Breast epithelium (tissue), 4 donors: ENCODE results near the gene DTNB. TPM values are rescaled to one million over a fixed set of nuclear protein-coding genes. Genes with fewer than 3 reads are reported as not detected.

Experiments used
- DNase-seq, 2 donors: peaks; one replicate each; pipeline ENCODE4 v3.0.0-alpha.2; 2019; ENCODE audit warnings: low spot score in 2 of 2
- H3K27ac ChIP-seq, 2 donors: fragments of 200-600 bp; sonication (generic) in 1 of 2; one replicate each; pipeline ENCODE4 v1.5.1; 2016 to 2019; ENCODE audit warnings: mild to moderate bottlenecking in 1 of 2
- H3K27me3 ChIP-seq, 2 donors: fragments of 200-600 bp; sonication (generic) in 1 of 2; one replicate each; pipeline versions ENCODE4 v1.5.1 to v1.6.0; 2017 to 2019; ENCODE audit warnings: control low read depth in 1 of 2, mild to moderate bottlenecking in 1 of 2
- H3K36me3 ChIP-seq: fragments of 200-600 bp; one replicate; pipeline ENCODE4 v1.5.1; 2019
- H3K4me1 ChIP-seq, 2 donors: fragments of 200-600 bp; sonication (generic); one replicate each; pipeline ENCODE4 v1.5.1; 2016 to 2019; ENCODE audit warnings: control low read depth in 1 of 2
- H3K4me3 ChIP-seq, 3 donors: fragments of 200-600 bp; sonication (generic); 1 replicate in 2 of 3; 2 replicates in 1 of 3; pipeline ENCODE4 v1.5.1; 2016 to 2019; ENCODE audit warnings: mild to moderate bottlenecking in 3 of 3, moderate library complexity in 2 of 3
- H3K9me3 ChIP-seq, 2 donors: fragments of 200-600 bp; sonication (generic) in 1 of 2; one replicate each; pipeline ENCODE4 v1.5.1; 2016 to 2019; ENCODE audit warnings: control low read depth in 1 of 2
- POLR2A ChIP-seq: fragments of 450-650 bp; IDR thresholded peaks from one replicate; pipeline ENCODE4 v1.6.1; 2016; ENCODE audit warnings: antibody characterized with exemption, mild to moderate bottlenecking, moderate library complexity
- POLR2AphosphoS5 ChIP-seq, 3 donors: sonication (generic); formaldehyde crosslinking; IDR thresholded peaks; one replicate each; pipeline ENCODE4 v1.6.1; 2017; ENCODE audit warnings: antibody characterized with exemption in 3 of 3
- intact Hi-C: fragments of 100-400 bp; cut with DNase I; formaldehyde crosslinking; loops from one replicate; pipeline ENCODE4 v1.15.1; 2023; ENCODE audit warnings: low total_unique reads
- total RNA-seq, 3 donors: library from RNA; depleted of rRNA; stranded (reverse); fragments of >200 nt; gene quantifications; one replicate each; pipeline ENCODE4 v1.1.0, GENCODE V29; 2016
- TF ChIP-seq, protein P1 (sequence below), 3 donors: fragments of 450-650 bp; IDR thresholded peaks; one replicate each; pipeline ENCODE4 v1.5.1; 2016 to 2017; ENCODE audit warnings: antibody characterized with exemption in 3 of 3, mild to moderate bottlenecking in 3 of 3, moderate library complexity in 3 of 3

DTNB gene
- total RNA-seq, 3 donors from 2014 or later, result 7.8 to 63.4 (median 44.9) TPM

DNA sequence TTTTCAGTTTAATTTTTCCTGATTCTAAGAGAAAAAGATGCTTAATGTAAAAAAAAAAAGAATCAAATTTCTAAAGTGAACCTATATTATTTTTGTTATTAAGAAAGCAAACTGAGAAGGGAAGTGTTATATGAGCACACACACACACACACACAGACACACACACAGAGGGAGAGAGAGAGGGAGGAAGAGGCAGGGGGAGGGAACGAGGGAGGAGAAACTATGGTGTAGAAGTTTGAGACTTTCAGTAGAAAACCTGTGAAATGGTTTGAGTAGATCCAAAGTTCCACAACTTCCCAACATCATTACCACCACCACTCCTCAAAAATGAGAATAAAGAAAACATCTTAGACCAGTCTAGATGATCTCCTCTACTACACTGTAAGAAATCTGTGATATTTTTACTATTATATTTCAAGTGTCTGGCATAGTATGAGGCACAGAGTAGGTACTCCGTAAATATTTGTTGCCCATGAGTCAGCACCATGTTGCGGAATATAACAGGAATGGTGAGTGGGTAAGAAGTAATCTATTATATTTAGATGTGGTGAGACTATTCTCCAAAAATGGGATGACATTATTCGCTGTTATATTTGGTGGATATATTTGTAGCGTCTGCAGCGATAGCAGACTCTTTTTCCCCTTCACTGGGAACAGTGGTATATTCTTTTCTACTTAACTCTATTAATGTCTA, 182.2 kb downstream of the DTNB start:
- H3K4me3 ChIP-seq, result no peak overlapping the region
- no peak overlapping the region for H3K27ac ChIP-seq
- no peaks in the 10 kb centered on the region for H3K36me3 ChIP-seq

DNA sequence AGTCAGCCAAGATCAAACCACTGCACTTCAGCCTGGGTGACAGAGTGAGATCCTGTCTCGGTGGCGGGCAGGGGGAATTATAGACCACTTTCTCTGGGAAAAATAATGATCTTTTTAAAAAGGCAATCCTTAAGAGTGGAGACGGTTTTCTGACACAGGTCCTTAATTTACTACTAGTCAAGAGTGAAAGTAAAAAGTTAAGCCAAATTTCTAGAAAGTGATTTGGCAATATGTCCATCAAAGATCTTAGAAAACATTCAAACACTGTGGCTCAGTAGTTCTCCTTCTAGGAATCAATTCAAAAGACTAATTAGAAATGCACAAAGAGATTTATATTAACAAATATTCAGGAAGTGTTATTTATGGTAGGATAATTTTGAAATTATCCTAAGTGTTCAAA, 183.2 kb downstream of the DTNB start:
- intact Hi-C loops, result no loop called here
- no peak for DNase-seq
- no peaks in the 10 kb centered on the region for H3K9me3 ChIP-seq

More for the DNA sequence above, 182.2 kb downstream of the DTNB start:
- TF ChIP-seq POLR2AphosphoS5 (IDR thresholded peaks at IDR 0.05) (no peak), POLR2A (no peak)
- TF ChIP-seq, protein P1, sequence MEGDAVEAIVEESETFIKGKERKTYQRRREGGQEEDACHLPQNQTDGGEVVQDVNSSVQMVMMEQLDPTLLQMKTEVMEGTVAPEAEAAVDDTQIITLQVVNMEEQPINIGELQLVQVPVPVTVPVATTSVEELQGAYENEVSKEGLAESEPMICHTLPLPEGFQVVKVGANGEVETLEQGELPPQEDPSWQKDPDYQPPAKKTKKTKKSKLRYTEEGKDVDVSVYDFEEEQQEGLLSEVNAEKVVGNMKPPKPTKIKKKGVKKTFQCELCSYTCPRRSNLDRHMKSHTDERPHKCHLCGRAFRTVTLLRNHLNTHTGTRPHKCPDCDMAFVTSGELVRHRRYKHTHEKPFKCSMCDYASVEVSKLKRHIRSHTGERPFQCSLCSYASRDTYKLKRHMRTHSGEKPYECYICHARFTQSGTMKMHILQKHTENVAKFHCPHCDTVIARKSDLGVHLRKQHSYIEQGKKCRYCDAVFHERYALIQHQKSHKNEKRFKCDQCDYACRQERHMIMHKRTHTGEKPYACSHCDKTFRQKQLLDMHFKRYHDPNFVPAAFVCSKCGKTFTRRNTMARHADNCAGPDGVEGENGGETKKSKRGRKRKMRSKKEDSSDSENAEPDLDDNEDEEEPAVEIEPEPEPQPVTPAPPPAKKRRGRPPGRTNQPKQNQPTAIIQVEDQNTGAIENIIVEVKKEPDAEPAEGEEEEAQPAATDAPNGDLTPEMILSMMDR (IDR thresholded peaks at IDR 0.05), result no peak
- Histone ChIP-seq H3K4me1 (no peaks in the 10 kb centered on the region), H3K9me3 (no peaks in the 10 kb centered on the region), H3K27me3 (no peaks in the 10 kb centered on the region)
- intact Hi-C loops, result no loop called here
- DNase-seq, result no peak

DNA sequence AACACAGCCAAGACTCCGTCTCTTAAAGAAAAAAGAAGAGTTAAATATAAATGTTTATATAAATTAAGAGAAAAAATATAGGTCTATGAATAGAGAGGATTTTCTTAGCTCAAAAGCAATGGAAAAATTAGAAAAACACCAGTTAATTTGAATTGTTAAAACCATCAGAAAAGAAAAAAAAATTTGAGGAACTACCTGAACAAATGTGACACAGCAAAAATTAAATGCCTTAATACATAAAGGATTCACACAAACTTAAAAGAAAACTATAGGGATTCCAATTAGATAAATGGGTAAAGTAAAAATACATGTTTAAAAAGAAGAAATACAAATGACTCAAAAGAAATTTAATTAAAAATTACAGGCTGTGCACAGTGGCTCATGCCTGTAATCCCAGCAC, 183.7 kb downstream of the DTNB start:
- no peak overlapping the region for H3K4me3 ChIP-seq
- no peaks in the 10 kb centered on the region for H3K27me3 ChIP-seq
- intact Hi-C loops, result no loop called here
- no peaks in the 10 kb centered on the region for H3K36me3 ChIP-seq
- no peak for DNase-seq
- no peaks in the 10 kb centered on the region for H3K4me1 ChIP-seq
- TF ChIP-seq, protein P1 (IDR thresholded peaks at IDR 0.05), result no peak
- TF ChIP-seq POLR2A, result no peak
- no peak for TF ChIP-seq POLR2AphosphoS5 (IDR thresholded peaks at IDR 0.05)
- no peaks in the 10 kb centered on the region for H3K9me3 ChIP-seq
- H3K27ac ChIP-seq, result no peak overlapping the region

More for the DNA sequence above, 183.2 kb downstream of the DTNB start:
- Histone ChIP-seq H3K4me1 (no peaks in the 10 kb centered on the region), H3K36me3 (no peaks in the 10 kb centered on the region), H3K27ac (no peak overlapping the region), H3K4me3 (no peak overlapping the region), H3K27me3 (no peaks in the 10 kb centered on the region)
- no peak for TF ChIP-seq POLR2A
- no peak for TF ChIP-seq POLR2AphosphoS5 (IDR thresholded peaks at IDR 0.05)
- TF ChIP-seq, protein P1 (IDR thresholded peaks at IDR 0.05), result no peak

DNA sequence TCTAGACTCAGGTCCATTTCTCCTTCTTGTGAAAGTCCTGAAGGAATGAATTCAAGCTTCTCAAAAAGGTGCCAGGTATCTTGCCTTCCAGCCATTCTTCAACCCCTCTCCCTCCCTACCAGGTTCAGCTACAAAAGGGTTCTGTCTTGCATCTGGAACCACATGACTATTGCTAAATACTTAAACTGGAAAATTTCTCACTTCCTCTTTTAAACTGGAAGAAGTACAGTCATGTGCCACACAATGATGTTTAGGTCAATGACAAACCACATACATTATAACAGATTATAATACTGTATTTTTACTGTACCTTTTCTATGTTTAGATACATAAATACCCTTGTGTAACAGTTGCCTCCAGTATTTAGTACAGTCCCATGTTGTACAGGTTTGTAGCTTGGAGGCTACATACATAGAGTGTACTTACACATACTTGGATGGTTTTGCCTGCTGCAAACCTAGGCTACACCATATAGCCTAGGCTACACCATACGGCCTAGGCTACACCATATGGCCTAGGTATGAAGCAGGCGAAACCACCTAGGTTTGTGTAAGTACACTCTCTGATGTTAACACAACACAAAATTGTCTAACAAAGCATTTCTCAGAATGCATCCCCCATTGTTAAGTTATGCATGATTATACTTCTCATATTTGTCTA, 189.6 kb downstream of the DTNB start:
- no peak for DNase-seq
- H3K4me3 ChIP-seq, result no peak overlapping the region
- H3K4me1 ChIP-seq, result peaks cover 0 to 11% of the 10 kb centered on the region in 2 donors
- H3K27me3 ChIP-seq, result no peaks in the 10 kb centered on the region
- TF ChIP-seq, protein P1 (IDR thresholded peaks at IDR 0.05), result no peak
- TF ChIP-seq POLR2A (no peak), POLR2AphosphoS5 (IDR thresholded peaks at IDR 0.05) (no peak)
- H3K27ac ChIP-seq, result peak overlapping the region in 1 of 2 donors; percentile 42
- no peaks in the 10 kb centered on the region for H3K36me3 ChIP-seq
- H3K9me3 ChIP-seq, result no peaks in the 10 kb centered on the region
- intact Hi-C loops, result no loop called here

DNA sequence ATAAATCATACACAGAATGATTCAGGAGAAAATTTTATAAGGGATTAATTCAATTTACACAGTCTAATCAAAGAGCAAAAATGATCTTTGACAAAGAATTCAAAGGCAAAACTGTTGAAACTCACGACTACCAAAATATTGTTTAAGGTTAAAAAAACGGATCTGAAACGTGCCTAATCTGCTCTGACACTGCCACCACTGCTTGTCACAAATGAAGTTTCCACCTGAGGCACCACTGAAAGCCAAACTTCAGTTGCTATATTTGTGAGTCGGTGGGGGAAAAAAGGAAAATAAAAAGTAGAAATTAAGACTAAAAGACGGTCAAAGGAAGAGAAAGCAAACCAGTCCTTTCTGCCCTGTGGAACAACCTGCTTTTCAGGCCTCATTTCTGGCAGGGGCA, 191.0 kb downstream of the DTNB start:
- Histone ChIP-seq H3K4me1 (peaks cover 0 to 11% of the 10 kb centered on the region in 2 donors), H3K36me3 (no peaks in the 10 kb centered on the region), H3K27ac (peak overlapping the region; percentile 45 to 66), H3K4me3 (no peak overlapping the region), H3K9me3 (no peaks in the 10 kb centered on the region), H3K27me3 (no peaks in the 10 kb centered on the region)
- intact Hi-C loops, result no loop called here
- TF ChIP-seq POLR2A (no peak), POLR2AphosphoS5 (IDR thresholded peaks at IDR 0.05) (no peak)
- TF ChIP-seq, protein P1 (IDR thresholded peaks at IDR 0.05), result no peak
- DNase-seq, result no peak
